GM18520 (cell line): ENCODE results near the gene CPD.

ENCODE experiments used
- ATAC-seq: cut with Tn5 transposase; IDR thresholded peaks from one replicate; pipeline ENCODE4 v1.9.1; 2021; ENCODE audit not compliant: unreplicated experiment

The CPD gene

GRCh38 chr17:30495586-30495985 lies 116.9 kb downstream of the CPD start:
- no peak for ATAC-seq

GRCh38 chr17:30503558-30503957 lies 124.8 kb downstream of the CPD start:
- ATAC-seq = no peak

- ATAC-seq = no peak
These were observed 127.2 kb downstream of the CPD start for GRCh38 chr17:30505868-30506417.

GRCh38 chr17:30506481-30506880 lies 127.8 kb downstream of the CPD start:
- no peak for ATAC-seq

- no peak for ATAC-seq
These were observed 134.6 kb downstream of the CPD start for GRCh38 chr17:30513346-30513745.

- no peak for ATAC-seq
These were observed 136.3 kb downstream of the CPD start for GRCh38 chr17:30514895-30515596.

GRCh38 chr17:30517786-30518185 lies 139.1 kb downstream of the CPD start:
- ATAC-seq = no peak

- no peak for ATAC-seq
These were observed 140.4 kb downstream of the CPD start for GRCh38 chr17:30519166-30519565.
